Endothelial cell of umbilical vein (primary cell): ENCODE data around the gene BRCA1.

Source experiments
- EZH2 ChIP-seq: IDR thresholded peaks from 2 replicates; pipeline ENCODE4 v1.6.1; 2012; ENCODE audit warnings: borderline replicate concordance, low read depth, mild to moderate bottlenecking, moderate library complexity, low read length, inconsistent platforms; ENCODE audit not compliant: severe bottlenecking
- FOS ChIP-seq: IDR thresholded peaks from 2 replicates; pipeline ENCODE4 v1.6.1; 2011; ENCODE audit warnings: mild to moderate bottlenecking, low read length, moderate library complexity, borderline replicate concordance; ENCODE audit not compliant: insufficient read depth
- JUN ChIP-seq: IDR thresholded peaks from 2 replicates; pipeline ENCODE4 v1.6.1; 2011; ENCODE audit warnings: borderline replicate concordance, low read depth; ENCODE audit not compliant: insufficient read length, insufficient read depth
- MYC ChIP-seq: IDR thresholded peaks from one replicate; pipeline ENCODE4 v1.6.1; 2011; ENCODE audit warnings: mild to moderate bottlenecking, low read depth, low read length
- POLR2A ChIP-seq: IDR thresholded peaks from 2 replicates; pipeline ENCODE4 v1.6.1; 2012; ENCODE audit warnings: low read depth, mild to moderate bottlenecking, control low read depth, low read length
- POLR2AphosphoS5 ChIP-seq: IDR thresholded peaks from 2 replicates; pipeline ENCODE4 v1.6.1; 2012; ENCODE audit warnings: low read depth, mild to moderate bottlenecking, control low read depth, low read length, moderate library complexity; ENCODE audit not compliant: insufficient read depth
- TF ChIP-seq, protein P1 (sequence below), 2 donors: IDR thresholded peaks; 1 replicate in 1 of 2; 2 replicates in 1 of 2; pipeline ENCODE4 v1.5.1; 2011; ENCODE audit warnings: low read length in 2 of 2, mild to moderate bottlenecking in 2 of 2, moderate library complexity in 2 of 2, control low read depth in 1 of 2, inconsistent platforms in 1 of 2, low read depth in 1 of 2; ENCODE audit not compliant: insufficient read depth in 1 of 2; ENCODE audit errors: extremely low read depth in 1 of 2
- TF ChIP-seq, protein P2 (sequence below): IDR thresholded peaks from 2 replicates; pipeline ENCODE4 v1.6.1; 2011; ENCODE audit not compliant: insufficient read depth, insufficient read length

DNA sequence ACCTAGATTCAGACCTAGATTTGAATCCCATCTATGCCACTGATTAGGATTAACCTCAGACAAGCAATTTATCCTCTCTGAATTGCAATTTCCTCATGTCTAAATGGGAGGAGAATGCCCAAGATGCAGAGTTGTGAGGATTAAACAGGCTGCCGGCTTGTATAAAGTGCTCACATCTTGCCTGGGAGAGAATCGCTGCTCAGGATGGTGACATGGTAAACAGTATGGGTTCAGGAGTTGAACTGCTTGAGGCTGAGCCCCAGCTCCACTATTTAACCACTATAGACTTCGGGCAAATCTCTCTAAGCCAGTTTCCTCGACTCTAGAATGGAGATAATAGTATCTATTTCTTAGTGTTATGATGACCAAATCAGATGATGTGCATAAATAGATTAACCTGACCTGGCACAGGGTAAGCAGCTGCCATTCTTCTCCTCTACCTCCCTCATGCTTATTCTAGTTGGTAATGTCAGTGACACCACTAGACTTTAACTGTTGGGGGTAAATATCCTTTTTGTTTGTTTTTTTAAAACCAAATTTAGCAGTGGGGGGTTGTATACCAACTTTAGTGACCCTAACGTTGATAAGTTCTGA, 127.7 kb downstream of the BRCA1 start:
- TF ChIP-seq JUN, result no peak
- TF ChIP-seq, protein P1, sequence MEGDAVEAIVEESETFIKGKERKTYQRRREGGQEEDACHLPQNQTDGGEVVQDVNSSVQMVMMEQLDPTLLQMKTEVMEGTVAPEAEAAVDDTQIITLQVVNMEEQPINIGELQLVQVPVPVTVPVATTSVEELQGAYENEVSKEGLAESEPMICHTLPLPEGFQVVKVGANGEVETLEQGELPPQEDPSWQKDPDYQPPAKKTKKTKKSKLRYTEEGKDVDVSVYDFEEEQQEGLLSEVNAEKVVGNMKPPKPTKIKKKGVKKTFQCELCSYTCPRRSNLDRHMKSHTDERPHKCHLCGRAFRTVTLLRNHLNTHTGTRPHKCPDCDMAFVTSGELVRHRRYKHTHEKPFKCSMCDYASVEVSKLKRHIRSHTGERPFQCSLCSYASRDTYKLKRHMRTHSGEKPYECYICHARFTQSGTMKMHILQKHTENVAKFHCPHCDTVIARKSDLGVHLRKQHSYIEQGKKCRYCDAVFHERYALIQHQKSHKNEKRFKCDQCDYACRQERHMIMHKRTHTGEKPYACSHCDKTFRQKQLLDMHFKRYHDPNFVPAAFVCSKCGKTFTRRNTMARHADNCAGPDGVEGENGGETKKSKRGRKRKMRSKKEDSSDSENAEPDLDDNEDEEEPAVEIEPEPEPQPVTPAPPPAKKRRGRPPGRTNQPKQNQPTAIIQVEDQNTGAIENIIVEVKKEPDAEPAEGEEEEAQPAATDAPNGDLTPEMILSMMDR (IDR thresholded peaks at IDR 0.05; ENCODE audit: extremely low read depth in 1 of 2, insufficient read depth in 1 of 2, low read depth in 1 of 2, low read length in 2 of 2), result no peak
- no peak for TF ChIP-seq EZH2
- no peak for TF ChIP-seq MYC
- no peak for TF ChIP-seq POLR2A
- TF ChIP-seq, protein P2, sequence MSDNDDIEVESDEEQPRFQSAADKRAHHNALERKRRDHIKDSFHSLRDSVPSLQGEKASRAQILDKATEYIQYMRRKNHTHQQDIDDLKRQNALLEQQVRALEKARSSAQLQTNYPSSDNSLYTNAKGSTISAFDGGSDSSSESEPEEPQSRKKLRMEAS, result no peak
- no peak for TF ChIP-seq POLR2AphosphoS5
- no peak for TF ChIP-seq FOS
